GM12878 (cell line): ENCODE results near the gene GABARAPL2. TPM values are rescaled to one million over a fixed set of nuclear protein-coding genes. Genes with fewer than 3 reads are reported as not detected.

Experiments
- ATAC-seq: fragments of 200-7000 bp; cut with Tn5 transposase; 3 replicates; pipeline ENCODE4 v1.9.1; 2020; ENCODE audit warnings: mild to moderate bottlenecking, moderate library complexity
- BruUV-seq: library from RNA; stranded (reverse); fragments of 400-500 nt; replicated peaks from 2 replicates; lab custom pipeline; 2021; lab: Mats Ljungman, UMichigan
- CTCF ChIA-PET: fragments of 300-600 bp; sonication (Branson Sonifier 250); formaldehyde crosslinking; extraction: SDS; loops from one replicate; lab custom pipeline; 2021; ENCODE audit warnings: inconsistent platforms; lab: Yijun Ruan, JAX
- POLR2A ChIA-PET: fragments of 350-600 bp; formaldehyde crosslinking; extraction: SDS; loops from one replicate; lab custom pipeline; 2021; ENCODE audit warnings: inconsistent platforms; lab: Charles Lee
- RAD21 ChIA-PET: fragments of 300-600 bp; sonication (Branson Sonifier 250); formaldehyde crosslinking; loops from one replicate; lab custom pipeline; 2023; ENCODE audit warnings: antibody characterized with exemption; ENCODE audit not compliant: unreplicated experiment; lab: Charles Lee
- SMC1A ChIA-PET: fragments of 300-600 bp; sonication (Branson Sonifier 250); formaldehyde crosslinking; loops from one replicate; lab custom pipeline; 2023; ENCODE audit not compliant: unreplicated experiment, uncharacterized antibody; lab: Charles Lee
- DNase-seq: peaks from one replicate; pipeline ENCODE4 v3.0.0-alpha.2; 2011; ENCODE audit warnings: low read depth, low spot score
- FAIRE-seq: peaks from 3 replicates; lab custom pipeline; 2011; peaks lifted over from hg19 to GRCh38; lab: Jason Lieb, UNC
- H2AFZ ChIP-seq: 2 replicates; pipeline ENCODE4 v1.6.0; 2011; ENCODE audit warnings: low read depth, low read length, control low read depth; ENCODE audit not compliant: control insufficient read depth
- H3K27ac ChIP-seq: 2 replicates; pipeline ENCODE4 v1.5.1; 2011; ENCODE audit warnings: control low read depth; ENCODE audit not compliant: control insufficient read depth, insufficient read depth
- H3K27me3 ChIP-seq, 2 experiments: replicated peaks in 1 of 2; 2 replicates each; pipeline versions ENCODE4 v1.6.0 to v1.6.1; 2011; ENCODE audit warnings: low read length in 1 of 2; ENCODE audit not compliant: control insufficient read depth in 2 of 2, insufficient read depth in 2 of 2
- H3K36me3 ChIP-seq, 2 experiments: 2 replicates each; pipeline ENCODE4 v1.5.1; 2011; ENCODE audit warnings: low read length in 1 of 2; ENCODE audit not compliant: control insufficient read depth in 2 of 2, insufficient read depth in 2 of 2
- H3K4me1 ChIP-seq: 2 replicates; pipeline ENCODE4 v1.6.1; 2011; ENCODE audit warnings: mild to moderate bottlenecking, low read length, moderate library complexity, mixed read lengths; ENCODE audit not compliant: control insufficient read depth, insufficient read depth
- H3K4me2 ChIP-seq: 2 replicates; pipeline ENCODE4 v1.6.0; 2011; ENCODE audit warnings: control low read depth; ENCODE audit not compliant: control insufficient read depth, insufficient read depth
- H3K4me3 ChIP-seq: fragments of 200-600 bp; sonication (generic); 2 replicates; pipeline ENCODE4 v1.5.1; 2016
- H3K79me2 ChIP-seq: 2 replicates; pipeline ENCODE4 v1.6.0; 2011; ENCODE audit warnings: low read length; ENCODE audit not compliant: control insufficient read depth, insufficient read depth
- H3K9ac ChIP-seq: 2 replicates; pipeline ENCODE4 v1.8.0; 2011; ENCODE audit warnings: low read length, control low read depth, mixed read lengths; ENCODE audit not compliant: control insufficient read depth, insufficient read depth
- H3K9me3 ChIP-seq: replicated peaks from 3 replicates; pipeline ENCODE4 v1.5.1; 2011; ENCODE audit warnings: mild to moderate bottlenecking, low read length; ENCODE audit not compliant: control insufficient read depth, insufficient read depth
- H4K20me1 ChIP-seq: 2 replicates; pipeline ENCODE4 v1.6.0; 2011; ENCODE audit not compliant: control insufficient read depth, insufficient read depth
- BMI1 ChIP-seq: fragments of 450-650 bp; IDR thresholded peaks from 2 replicates; pipeline ENCODE4 v1.6.1; 2016; ENCODE audit warnings: mild to moderate bottlenecking, moderate library complexity, borderline replicate concordance
- CTCF ChIP-seq, 3 experiments: IDR thresholded peaks in 2 of 3; conservative IDR thresholded peaks in 1 of 3; 2 replicates each; pipeline ENCODE4 v1.5.1; 2011; ENCODE audit warnings: low read depth in 3 of 3, low read length in 3 of 3, mild to moderate bottlenecking in 3 of 3, control low read depth in 2 of 3, moderate library complexity in 2 of 3, inconsistent platforms in 1 of 3, mixed read lengths in 1 of 3; ENCODE audit not compliant: control insufficient read depth in 2 of 3, insufficient read depth in 1 of 3; ENCODE audit errors: extremely low read depth in 1 of 3
- HDAC2 ChIP-seq: fragments of 200-600 bp; sonication (generic); IDR thresholded peaks from 2 replicates; pipeline ENCODE4 v1.6.1; 2017
- JUNB ChIP-seq: IDR thresholded peaks from 2 replicates; pipeline ENCODE4 v1.6.1; 2016; ENCODE audit warnings: antibody characterized with exemption, mild to moderate bottlenecking
- MAX ChIP-seq: IDR thresholded peaks from 2 replicates; pipeline ENCODE4 v1.6.1; 2012; ENCODE audit warnings: low read depth, low read length, improper control_type of control experiment
- MXI1 ChIP-seq: fragments of 150-350 bp; IDR thresholded peaks from 2 replicates; pipeline ENCODE4 v1.6.1; 2011; ENCODE audit warnings: low read depth, mild to moderate bottlenecking, inconsistent platforms, low read length, improper control_type of control experiment
- NR2F1 ChIP-seq: fragments of 450-650 bp; conservative IDR thresholded peaks from 2 replicates; pipeline ENCODE4 v1.6.1; 2017; ENCODE audit warnings: mild to moderate bottlenecking
- NRF1 ChIP-seq: conservative IDR thresholded peaks from 2 replicates; pipeline ENCODE4 v1.6.1; 2011; ENCODE audit warnings: mild to moderate bottlenecking, low read depth, low read length, improper control_type of control experiment
- PAX8 ChIP-seq: fragments of 450-650 bp; IDR thresholded peaks from 2 replicates; pipeline ENCODE4 v1.6.1; 2017; ENCODE audit warnings: mild to moderate bottlenecking, moderate library complexity
- POLR2AphosphoS2 ChIP-seq: IDR thresholded peaks from 2 replicates; pipeline ENCODE4 v1.6.1; 2011; ENCODE audit warnings: low read depth, mild to moderate bottlenecking, low read length, improper control_type of control experiment, moderate library complexity
- RELA ChIP-seq: fragments of 450-650 bp; IDR thresholded peaks from 2 replicates; pipeline ENCODE4 v1.8.0; 2014; ENCODE audit warnings: borderline replicate concordance; ENCODE audit not compliant: partially characterized antibody
- RFX5 ChIP-seq: IDR thresholded peaks from 2 replicates; pipeline ENCODE4 v1.6.1; 2011; ENCODE audit warnings: low read depth, low read length, improper control_type of control experiment
- SIX5 ChIP-seq: IDR thresholded peaks from 2 replicates; pipeline ENCODE4 v1.6.1; 2011; ENCODE audit warnings: mild to moderate bottlenecking, low read depth, low read length, moderate library complexity; ENCODE audit not compliant: severe bottlenecking
- SMAD5 ChIP-seq: IDR thresholded peaks from 2 replicates; pipeline ENCODE4 v1.6.1; 2016; ENCODE audit warnings: antibody characterized with exemption, low read depth
- SRF ChIP-seq, 2 experiments: IDR thresholded peaks; 2 replicates each; pipeline ENCODE4 v1.6.1; 2011; ENCODE audit warnings: low read depth in 2 of 2, low read length in 2 of 2, mild to moderate bottlenecking in 1 of 2, moderate library complexity in 1 of 2
- TCF3 ChIP-seq: IDR thresholded peaks from 2 replicates; pipeline ENCODE4 v1.6.1; 2012; ENCODE audit warnings: low read depth, mild to moderate bottlenecking, low read length, borderline replicate concordance; ENCODE audit not compliant: insufficient read depth
- ZNF217 ChIP-seq: fragments of 450-650 bp; IDR thresholded peaks from 2 replicates; pipeline ENCODE4 v1.6.1; 2017; ENCODE audit warnings: antibody characterized with exemption, mild to moderate bottlenecking
- ZZZ3 ChIP-seq: IDR thresholded peaks from 2 replicates; pipeline ENCODE4 v1.6.1; 2011; ENCODE audit warnings: low read depth; ENCODE audit not compliant: control insufficient read depth, insufficient read length
- WGBS: methylation state at CpG from one replicate; pipeline ENCODE4 v1.1.6; 2016; ENCODE audit warnings: low lambda C conversion rate; ENCODE audit not compliant: insufficient replicate concordance, insufficient coverage; ENCODE audit errors: missing lambda C conversion rate; 5-methylcytosine and 5-hydroxymethylcytosine counted together
- in situ Hi-C: fragments of 300-500 bp; cut with MboI; formaldehyde crosslinking; loops from 9 replicates; pipeline ENCODE4 v1.14.3; 2018; ENCODE audit warnings: mixed read lengths
- intact Hi-C: fragments of 100-400 bp; cut with micrococcal nuclease; formaldehyde crosslinking; loops from one replicate; pipeline ENCODE4 v1.14.2; 2022; ENCODE audit not compliant: unreplicated experiment
- polyA plus RNA-seq, 11 experiments: library from polyadenylated mRNA; depleted of rRNA in 4 of 11; unstranded in 6 of 11; stranded (reverse) in 5 of 11; fragments of >200 nt; fragmentation: Nextera tagmentation in 4 of 11; fragmentation: Illumina TruSeq in 1 of 11; extraction: Ambion mirVana in 4 of 11; extraction: Trizol in 1 of 11; gene quantifications; 1 replicate in 1 of 11; 2 replicates in 10 of 11; pipeline versions ENCODE4 v1.2.1 to v1.2.3, GENCODE V29; 2011 to 2016; ENCODE audit warnings: inconsistent platforms in 2 of 11, missing spikeins in 2 of 11, low read depth in 1 of 11
- total RNA-seq, 4 experiments: library from RNA; depleted of rRNA in 3 of 4; stranded (reverse); fragments of >200 nt in 3 of 4; fragmentation: Illumina TruSeq in 1 of 4; extraction: Trizol in 1 of 4; gene quantifications; 2 replicates each; pipeline versions ENCODE4 v1.2.1 to v1.2.3, GENCODE V29; 2013 to 2021
- TF ChIP-seq, protein P1 (sequence below): fragments of 450-650 bp; IDR thresholded peaks from 2 replicates; pipeline ENCODE4 v1.6.1; 2018; ENCODE audit warnings: borderline replicate concordance, mild to moderate bottlenecking; ENCODE audit not compliant: partially characterized antibody

GABARAPL2 gene
- total and polyA plus RNA-seq, 10 of the 15 experiments (the other 5 are each of a cell fraction or from before 2014, with no cell fraction given): 61.9 to 359 (median 128) TPM

DNA sequence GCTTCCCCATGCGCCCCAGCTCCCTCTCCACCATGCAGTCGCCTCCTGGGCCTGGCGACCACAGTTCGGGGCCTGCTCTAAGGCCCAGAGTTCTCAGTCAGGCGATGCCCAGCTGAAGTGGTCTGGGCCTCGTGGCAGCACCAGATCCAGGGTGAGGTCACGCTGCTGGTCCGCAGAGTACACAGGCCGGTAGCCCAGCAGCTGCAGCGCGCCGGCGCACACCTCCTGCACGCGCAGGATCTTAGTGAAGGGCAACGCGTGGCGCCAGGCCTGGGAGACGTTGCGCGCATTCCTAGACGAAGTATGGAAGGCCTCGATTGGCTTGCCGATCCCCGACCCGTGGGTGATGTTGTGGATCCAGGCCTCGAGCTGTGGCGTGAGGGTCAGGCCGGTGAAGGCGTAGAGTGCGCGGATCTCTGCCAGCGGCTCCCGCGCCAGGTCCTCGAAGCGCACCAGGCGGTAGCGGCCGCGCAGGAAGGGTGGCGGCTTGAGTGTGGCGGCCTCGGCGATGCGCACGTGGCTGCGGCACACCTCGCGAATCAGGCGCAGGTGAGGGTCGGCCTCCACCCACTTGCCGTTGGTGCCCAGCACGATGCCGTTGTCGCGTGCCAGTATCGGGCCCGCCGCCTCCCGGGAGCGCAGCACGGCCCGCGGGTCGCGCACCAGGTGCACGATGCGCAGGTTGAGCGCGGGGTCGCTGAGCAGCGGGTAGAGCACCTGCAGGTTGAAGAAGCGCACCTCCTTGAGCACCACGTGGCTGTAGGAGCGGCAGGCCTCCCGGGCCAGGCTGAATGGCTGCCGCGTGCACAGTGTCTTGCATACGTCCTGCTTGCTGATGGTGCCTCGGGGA, 36.9 kb upstream of the GABARAPL2 start:
- no peaks in the 10 kb centered on the region for H3K9me3 ChIP-seq
- WGBS: 90% methylated on average over 73 of the region's 81 CpGs
- BruUV-seq: no TSS peak
- intact Hi-C loops (no loop called here), in situ Hi-C loops (no loop called here)
- no peaks in the 10 kb centered on the region for H3K27me3 ChIP-seq
- POLR2A ChIA-PET: no interaction called here
- no peak overlapping the region for H3K4me3 ChIP-seq
- RAD21 ChIA-PET: no interaction called here
- H3K4me2 ChIP-seq: no peak overlapping the region
- no peaks in the 10 kb centered on the region for H3K4me1 ChIP-seq
- CTCF ChIA-PET: no interaction called here
- H3K9ac ChIP-seq: no peak overlapping the region
- DNase-seq (no peak), FAIRE-seq (no peak), ATAC-seq (no peak)
- H2AFZ ChIP-seq: no peak overlapping the region
- H4K20me1 ChIP-seq: no peaks in the 10 kb centered on the region
- no peak overlapping the region for H3K27ac ChIP-seq
- SMC1A ChIA-PET: no interaction called here
- H3K79me2 ChIP-seq: no peaks in the 10 kb centered on the region
- no peaks in the 10 kb centered on the region for H3K36me3 ChIP-seq
- TF ChIP-seq CTCF (IDR thresholded peaks at IDR 0.05 in 2 of 3, conservative IDR thresholded peaks at IDR 0.05 in 1 of 3; ENCODE audit: control insufficient read depth in 2 of 3, extremely low read depth in 1 of 3, insufficient read depth in 1 of 3, low read depth in 3 of 3, low read length in 3 of 3): no peak
- TF ChIP-seq SIX5: no peak
- no peak for TF ChIP-seq ZZZ3
- no peak for TF ChIP-seq SMAD5
- no peak for TF ChIP-seq ZNF217
- TF ChIP-seq, protein P1, sequence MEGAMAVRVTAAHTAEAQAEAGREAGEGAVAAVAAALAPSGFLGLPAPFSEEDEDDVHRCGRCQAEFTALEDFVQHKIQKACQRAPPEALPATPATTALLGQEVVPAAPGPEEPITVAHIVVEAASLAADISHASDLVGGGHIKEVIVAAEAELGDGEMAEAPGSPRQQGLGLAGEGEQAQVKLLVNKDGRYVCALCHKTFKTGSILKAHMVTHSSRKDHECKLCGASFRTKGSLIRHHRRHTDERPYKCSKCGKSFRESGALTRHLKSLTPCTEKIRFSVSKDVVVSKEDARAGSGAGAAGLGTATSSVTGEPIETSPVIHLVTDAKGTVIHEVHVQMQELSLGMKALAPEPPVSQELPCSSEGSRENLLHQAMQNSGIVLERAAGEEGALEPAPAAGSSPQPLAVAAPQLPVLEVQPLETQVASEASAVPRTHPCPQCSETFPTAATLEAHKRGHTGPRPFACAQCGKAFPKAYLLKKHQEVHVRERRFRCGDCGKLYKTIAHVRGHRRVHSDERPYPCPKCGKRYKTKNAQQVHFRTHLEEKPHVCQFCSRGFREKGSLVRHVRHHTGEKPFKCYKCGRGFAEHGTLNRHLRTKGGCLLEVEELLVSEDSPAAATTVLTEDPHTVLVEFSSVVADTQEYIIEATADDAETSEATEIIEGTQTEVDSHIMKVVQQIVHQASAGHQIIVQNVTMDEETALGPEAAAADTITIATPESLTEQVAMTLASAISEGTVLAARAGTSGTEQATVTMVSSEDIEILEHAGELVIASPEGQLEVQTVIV: no peak
- no peak for TF ChIP-seq POLR2AphosphoS2
- TF ChIP-seq TCF3: no peak
- no peak for TF ChIP-seq SRF (IDR thresholded peaks at IDR 0.05; ENCODE audit: low read depth in 2 of 2, low read length in 2 of 2)
- no peak for TF ChIP-seq NR2F1
- TF ChIP-seq HDAC2: no peak
- no peak for TF ChIP-seq BMI1
- no peak for TF ChIP-seq NRF1
- TF ChIP-seq RELA: no peak
- TF ChIP-seq PAX8: no peak
- no peak for TF ChIP-seq MAX
- no peak for TF ChIP-seq JUNB
- no peak for TF ChIP-seq MXI1
- no peak for TF ChIP-seq RFX5
